Measurements from ENCODE around the gene ADAM8. TPM values are rescaled to one million over a fixed set of nuclear protein-coding genes. Genes with fewer than 3 reads are reported as not detected.

Gene ADAM8
- total and polyA plus RNA-seq, 4 donors, result 1.0 to 17.0 (median 6.3) TPM

- H3K4me3 ChIP-seq (ENCODE audit: low read length in 2 of 2), result no peak overlapping the region
- no peak overlapping the region for H3K27ac ChIP-seq (ENCODE audit: low read depth in 1 of 2, low read length in 2 of 2)
- peaks cover 0 to 6% of the 10 kb centered on the region in 2 donors for H3K36me3 ChIP-seq (ENCODE audit: control insufficient read depth in 1 of 2, insufficient read depth in 2 of 2, low read length in 1 of 2)
- peak in 1 of 2 donors; percentile 53 for DNase-seq
- H3K27me3 ChIP-seq (ENCODE audit: control insufficient read depth in 1 of 2, insufficient read depth in 2 of 2, low read length in 1 of 2), result no peaks in the 10 kb centered on the region
- WGBS, 2 donors, result 62 to 66% methylated on average over 20 to 25 of the region's 25 CpGs
- no peaks in the 10 kb centered on the region for H3K4me1 ChIP-seq (ENCODE audit: control insufficient read depth in 1 of 2, insufficient read depth in 2 of 2, low read length in 2 of 2)
- H3K9me3 ChIP-seq (ENCODE audit: control insufficient read depth, low read length), result no peaks in the 10 kb centered on the region
- intact Hi-C loops (cut with DNase I), result no loop called here
- no peak for ATAC-seq (ENCODE audit: low FRiP score)
These were observed 767 bp upstream of the ADAM8 start for GRCh38 chr10:133277277-133277992.

GRCh38 chr10:133276100-133276434, 601 bp downstream of the ADAM8 start:
- Histone ChIP-seq H3K4me1 (ENCODE audit: control insufficient read depth in 1 of 2, insufficient read depth in 2 of 2, low read length in 2 of 2) (no peaks in the 10 kb centered on the region), H3K27ac (ENCODE audit: low read depth in 1 of 2, low read length in 2 of 2) (no peak overlapping the region), H3K36me3 (ENCODE audit: control insufficient read depth in 1 of 2, insufficient read depth in 2 of 2, low read length in 1 of 2) (peaks cover 0 to 3% of the 10 kb centered on the region in 2 donors), H3K9me3 (ENCODE audit: control insufficient read depth, low read length) (no peaks in the 10 kb centered on the region), H3K4me3 (ENCODE audit: low read length in 2 of 2) (no peak overlapping the region), H3K27me3 (ENCODE audit: control insufficient read depth in 1 of 2, insufficient read depth in 2 of 2, low read length in 1 of 2) (no peaks in the 10 kb centered on the region)
- intact Hi-C loops (cut with DNase I), result no loop called here
- 36 to 45% methylated on average over 6 of the region's 6 CpGs for WGBS, 2 donors
- DNase-seq (no peak), ATAC-seq (ENCODE audit: low FRiP score) (no peak)

GRCh38 chr10:133275684-133276092, 980 bp downstream of the ADAM8 start:
- peaks cover 0 to 3% of the 10 kb centered on the region in 2 donors for H3K36me3 ChIP-seq (ENCODE audit: control insufficient read depth in 1 of 2, insufficient read depth in 2 of 2, low read length in 1 of 2)
- H3K4me3 ChIP-seq (ENCODE audit: low read length in 2 of 2), result no peak overlapping the region
- H3K9me3 ChIP-seq (ENCODE audit: control insufficient read depth, low read length), result no peaks in the 10 kb centered on the region
- 41 to 45% methylated on average over 12 of the region's 12 CpGs for WGBS, 2 donors
- no peak overlapping the region for H3K27ac ChIP-seq (ENCODE audit: low read depth in 1 of 2, low read length in 2 of 2)
- ATAC-seq (ENCODE audit: low FRiP score) (no peak), DNase-seq (no peak)
- intact Hi-C loops (cut with DNase I), result no loop called here
- no peaks in the 10 kb centered on the region for H3K4me1 ChIP-seq (ENCODE audit: control insufficient read depth in 1 of 2, insufficient read depth in 2 of 2, low read length in 2 of 2)
- H3K27me3 ChIP-seq (ENCODE audit: control insufficient read depth in 1 of 2, insufficient read depth in 2 of 2, low read length in 1 of 2), result no peaks in the 10 kb centered on the region

GRCh38 chr10:133274751-133275683, 1.7 kb downstream of the ADAM8 start:
- H3K27me3 ChIP-seq (ENCODE audit: control insufficient read depth in 1 of 2, insufficient read depth in 2 of 2, low read length in 1 of 2), result no peaks in the 10 kb centered on the region
- intact Hi-C loops (cut with DNase I), result no loop called here
- H3K36me3 ChIP-seq (ENCODE audit: control insufficient read depth in 1 of 2, insufficient read depth in 2 of 2, low read length in 1 of 2), result peaks cover 0 to 3% of the 10 kb centered on the region in 2 donors
- no peaks in the 10 kb centered on the region for H3K9me3 ChIP-seq (ENCODE audit: control insufficient read depth, low read length)
- no peak overlapping the region for H3K27ac ChIP-seq (ENCODE audit: low read depth in 1 of 2, low read length in 2 of 2)
- H3K4me3 ChIP-seq (ENCODE audit: low read length in 2 of 2), result no peak overlapping the region
- H3K4me1 ChIP-seq (ENCODE audit: control insufficient read depth in 1 of 2, insufficient read depth in 2 of 2, low read length in 2 of 2), result no peaks in the 10 kb centered on the region
- ATAC-seq (ENCODE audit: low FRiP score) (no peak), DNase-seq (no peak)
- 53 to 54% methylated on average over 26 of the region's 26 CpGs for WGBS, 2 donors

GRCh38 chr10:133273534-133274143, 3.0 kb downstream of the ADAM8 start:
- 89% methylated on average over 28 of the region's 28 CpGs for WGBS, 2 donors
- H3K9me3 ChIP-seq (ENCODE audit: control insufficient read depth, low read length), result no peaks in the 10 kb centered on the region
- no peak overlapping the region for H3K4me3 ChIP-seq (ENCODE audit: low read length in 2 of 2)
- H3K36me3 ChIP-seq (ENCODE audit: control insufficient read depth in 1 of 2, insufficient read depth in 2 of 2, low read length in 1 of 2), result no peaks in the 10 kb centered on the region
- DNase-seq, result no peak
- intact Hi-C loops (cut with DNase I), result no loop called here
- H3K4me1 ChIP-seq (ENCODE audit: control insufficient read depth in 1 of 2, insufficient read depth in 2 of 2, low read length in 2 of 2), result no peaks in the 10 kb centered on the region
- no peak for ATAC-seq (ENCODE audit: low FRiP score)
- H3K27ac ChIP-seq (ENCODE audit: low read depth in 1 of 2, low read length in 2 of 2), result no peak overlapping the region
- H3K27me3 ChIP-seq (ENCODE audit: control insufficient read depth in 1 of 2, insufficient read depth in 2 of 2, low read length in 1 of 2), result no peaks in the 10 kb centered on the region

GRCh38 chr10:133272964-133273420, 3.7 kb downstream of the ADAM8 start:
- 89 to 91% methylated on average over 25 of the region's 25 CpGs for WGBS, 2 donors
- Histone ChIP-seq H3K4me3 (ENCODE audit: low read length in 2 of 2) (no peak overlapping the region), H3K9me3 (ENCODE audit: control insufficient read depth, low read length) (no peaks in the 10 kb centered on the region), H3K4me1 (ENCODE audit: control insufficient read depth in 1 of 2, insufficient read depth in 2 of 2, low read length in 2 of 2) (no peaks in the 10 kb centered on the region), H3K36me3 (ENCODE audit: control insufficient read depth in 1 of 2, insufficient read depth in 2 of 2, low read length in 1 of 2) (no peaks in the 10 kb centered on the region), H3K27ac (ENCODE audit: low read depth in 1 of 2, low read length in 2 of 2) (no peak overlapping the region), H3K27me3 (ENCODE audit: control insufficient read depth in 1 of 2, insufficient read depth in 2 of 2, low read length in 1 of 2) (no peaks in the 10 kb centered on the region)
- intact Hi-C loops (cut with DNase I), result no loop called here
- ATAC-seq (ENCODE audit: low FRiP score) (no peak), DNase-seq (no peak)

GRCh38 chr10:133272301-133272963, 4.2 kb downstream of the ADAM8 start:
- no peak for DNase-seq
- Histone ChIP-seq H3K4me3 (ENCODE audit: low read length in 2 of 2) (no peak overlapping the region), H3K27ac (ENCODE audit: low read depth in 1 of 2, low read length in 2 of 2) (no peak overlapping the region), H3K36me3 (ENCODE audit: control insufficient read depth in 1 of 2, insufficient read depth in 2 of 2, low read length in 1 of 2) (no peaks in the 10 kb centered on the region), H3K9me3 (ENCODE audit: control insufficient read depth, low read length) (no peaks in the 10 kb centered on the region), H3K27me3 (ENCODE audit: control insufficient read depth in 1 of 2, insufficient read depth in 2 of 2, low read length in 1 of 2) (no peaks in the 10 kb centered on the region), H3K4me1 (ENCODE audit: control insufficient read depth in 1 of 2, insufficient read depth in 2 of 2, low read length in 2 of 2) (no peaks in the 10 kb centered on the region)
- ATAC-seq (ENCODE audit: low FRiP score), result no peak
- WGBS, 2 donors, result 89 to 91% methylated on average over 28 to 29 of the region's 29 CpGs
- intact Hi-C loops (cut with DNase I), result no loop called here

GRCh38 chr10:133271521-133272300, 5.0 kb downstream of the ADAM8 start:
- H3K4me1 ChIP-seq (ENCODE audit: control insufficient read depth in 1 of 2, insufficient read depth in 2 of 2, low read length in 2 of 2), result no peaks in the 10 kb centered on the region
- H3K27ac ChIP-seq (ENCODE audit: low read depth in 1 of 2, low read length in 2 of 2), result no peak overlapping the region
- intact Hi-C loops (cut with DNase I), result no loop called here
- no peak for ATAC-seq (ENCODE audit: low FRiP score)
- H3K4me3 ChIP-seq (ENCODE audit: low read length in 2 of 2), result no peak overlapping the region
- no peaks in the 10 kb centered on the region for H3K27me3 ChIP-seq (ENCODE audit: control insufficient read depth in 1 of 2, insufficient read depth in 2 of 2, low read length in 1 of 2)
- no peaks in the 10 kb centered on the region for H3K9me3 ChIP-seq (ENCODE audit: control insufficient read depth, low read length)
- 87% methylated on average over 35 of the region's 35 CpGs for WGBS, 2 donors
- no peaks in the 10 kb centered on the region for H3K36me3 ChIP-seq (ENCODE audit: control insufficient read depth in 1 of 2, insufficient read depth in 2 of 2, low read length in 1 of 2)
- DNase-seq, result no peak

Measured in aorta (tissue), 5 donors.